HG03460 (cell line): ENCODE data around the gene RIMBP2.
"Not testable (repeated sequence)": the region's sequence is repeated elsewhere in the genome, so short reads cannot be mapped to it uniquely, and the experiment has no call there.

Source experiments
- ATAC-seq: cut with Tn5 transposase; IDR thresholded peaks from one replicate; pipeline ENCODE4 v1.9.1; 2021; ENCODE audit not compliant: unreplicated experiment

RIMBP2 gene

DNA sequence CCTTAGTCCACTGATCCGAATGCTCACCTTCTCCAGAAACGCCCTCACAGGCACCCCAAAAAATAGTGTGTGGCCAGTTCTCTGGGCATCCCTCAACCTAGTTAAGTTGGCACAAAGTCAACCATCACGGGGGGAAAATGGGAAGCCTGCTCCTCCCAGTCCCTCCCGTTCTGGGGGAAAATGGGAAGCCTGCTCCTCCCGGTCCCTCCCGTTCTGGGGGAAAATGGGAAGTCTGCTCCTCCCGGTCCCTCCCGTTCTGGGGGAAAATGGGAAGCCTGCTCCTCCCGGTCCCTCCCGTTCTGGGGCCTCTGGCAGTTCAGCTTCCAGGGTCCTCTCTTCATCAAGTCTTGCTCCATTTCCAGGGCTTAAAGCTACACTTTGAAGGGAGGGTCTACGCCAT is 106.1 kb downstream of the RIMBP2 start:
- ATAC-seq: no peak

DNA sequence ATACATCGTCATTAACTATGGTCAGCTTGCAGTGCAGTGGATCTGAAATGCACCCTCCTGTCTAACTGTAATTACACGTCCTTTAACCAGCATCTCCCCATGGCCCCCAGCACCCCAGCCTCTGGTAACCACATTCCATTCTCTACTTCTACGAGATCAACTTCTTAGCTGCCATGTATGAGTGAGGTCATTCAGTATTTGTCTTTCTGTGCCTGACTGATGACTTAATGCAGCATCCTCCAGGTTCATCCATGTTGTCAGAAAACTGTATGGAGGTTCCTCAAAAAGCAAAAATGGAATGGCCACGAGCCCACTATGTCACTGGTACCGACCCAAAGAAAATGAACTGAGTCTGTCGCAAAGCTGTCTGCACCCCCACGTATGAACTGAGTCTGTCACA is 107.3 kb downstream of the RIMBP2 start:
- no peak for ATAC-seq

DNA sequence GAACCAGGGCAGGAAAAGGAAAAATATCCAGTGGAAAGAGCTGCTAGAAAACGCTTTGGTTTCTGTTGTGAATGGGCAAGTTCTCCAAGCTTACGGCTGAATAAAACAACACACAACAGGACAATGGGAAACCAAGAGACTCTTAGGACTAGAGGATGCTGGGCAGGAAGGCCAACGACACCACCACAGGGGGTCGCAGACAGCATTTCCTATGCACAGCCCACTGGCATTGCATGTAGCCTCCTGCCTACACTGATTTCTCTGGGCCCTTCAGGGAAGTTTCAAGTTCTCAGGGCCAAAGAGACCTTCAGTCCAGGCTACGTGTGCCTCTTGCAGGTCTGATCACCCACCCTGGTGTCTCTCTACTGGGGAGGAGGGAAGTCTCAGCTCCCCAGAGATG is 108.0 kb downstream of the RIMBP2 start:
- ATAC-seq: no peak

- no peak for ATAC-seq
Measured at GRCh38 chr12:130606231-130606630, 109.9 kb downstream of the RIMBP2 start.

GRCh38 chr12:130603396-130603965 is 112.6 kb downstream of the RIMBP2 start:
- no peak for ATAC-seq

DNA sequence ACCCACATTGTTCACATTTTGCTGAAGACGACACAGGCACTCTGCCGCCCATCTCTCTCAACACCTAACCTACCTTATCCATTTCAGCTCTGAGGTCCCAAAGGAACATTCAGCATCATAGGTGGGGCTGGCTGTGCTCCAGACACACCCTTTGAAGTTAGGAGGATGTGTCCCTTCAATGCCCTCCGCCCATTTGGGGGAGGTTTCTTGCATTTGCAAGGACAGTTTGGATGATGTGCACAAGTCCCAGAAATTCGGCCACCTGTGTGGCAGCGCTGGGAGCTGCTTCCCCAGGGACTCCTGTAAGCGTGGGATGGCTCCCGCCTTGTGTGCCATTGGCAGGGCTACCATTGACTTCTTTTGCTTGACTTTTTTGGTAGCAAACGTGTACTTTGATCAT is 113.8 kb downstream of the RIMBP2 start:
- no peak for ATAC-seq

DNA sequence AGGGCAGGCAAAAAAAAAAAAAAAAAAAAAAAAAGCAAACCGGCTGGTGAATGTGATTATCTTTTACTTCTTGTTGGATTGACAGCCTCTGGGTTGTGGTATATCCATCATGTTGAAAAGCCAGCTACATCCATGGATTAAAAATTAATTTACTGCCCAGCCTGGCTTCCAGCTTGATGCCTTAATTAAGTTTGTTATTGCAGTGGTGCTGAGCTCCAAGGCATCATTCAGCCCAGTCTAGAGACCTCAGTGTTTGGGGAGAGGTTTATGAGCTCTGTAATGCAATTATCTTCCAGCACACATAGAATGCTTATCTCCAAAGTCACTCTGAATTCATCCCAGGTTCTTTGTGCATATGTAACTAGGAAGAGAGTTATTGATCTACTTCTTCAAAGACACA is 114.8 kb downstream of the RIMBP2 start:
- ATAC-seq: no peak

GRCh38 chr12:130596241-130596640 is 119.9 kb downstream of the RIMBP2 start:
- ATAC-seq: no peak

GRCh38 chr12:130595566-130595965 is 120.5 kb downstream of the RIMBP2 start:
- no peak for ATAC-seq

- ATAC-seq: no peak
Measured at GRCh38 chr12:130593056-130593455, 123.0 kb downstream of the RIMBP2 start.

DNA sequence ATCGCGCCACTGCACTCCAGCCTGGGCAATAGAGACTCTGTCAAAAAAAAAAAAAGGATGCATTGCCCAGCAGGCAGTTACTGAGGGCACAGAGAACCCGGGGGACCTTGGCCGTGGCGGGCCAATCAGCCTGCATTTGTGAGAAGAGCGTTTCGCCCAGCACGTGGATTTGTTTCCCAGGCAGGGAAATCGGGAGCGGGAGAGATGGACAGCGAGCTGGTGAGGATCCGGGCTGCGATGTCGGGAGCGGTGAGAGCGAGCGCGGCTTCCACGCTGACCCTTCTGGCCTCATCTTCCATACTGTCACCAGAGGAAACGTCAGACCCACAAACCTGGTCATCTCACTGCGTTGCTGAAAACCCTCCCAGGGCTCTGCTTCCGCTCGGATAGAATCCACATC is 123.5 kb downstream of the RIMBP2 start:
- no peak for ATAC-seq

- ATAC-seq: no peak
Measured at GRCh38 chr12:130591736-130592135, 124.4 kb downstream of the RIMBP2 start.

GRCh38 chr12:130590685-130591084 is 125.4 kb downstream of the RIMBP2 start:
- ATAC-seq: no peak

- ATAC-seq: no peak
Measured at GRCh38 chr12:130589540-130590317, 126.4 kb downstream of the RIMBP2 start.

- no peak for ATAC-seq
Measured at GRCh38 chr12:130588696-130589539, 127.2 kb downstream of the RIMBP2 start.

GRCh38 chr12:130587966-130588365 is 128.1 kb downstream of the RIMBP2 start:
- ATAC-seq: no peak

GRCh38 chr12:130584475-130584874 is 131.6 kb downstream of the RIMBP2 start:
- not testable (repeated sequence) for ATAC-seq

- ATAC-seq: no peak
Measured at GRCh38 chr12:130583800-130584199, 132.3 kb downstream of the RIMBP2 start.

- ATAC-seq: no peak
Measured at GRCh38 chr12:130583317-130583716, 132.8 kb downstream of the RIMBP2 start.

- no peak for ATAC-seq
Measured at GRCh38 chr12:130582286-130582685, 133.8 kb downstream of the RIMBP2 start.

GRCh38 chr12:130581782-130582181 is 134.3 kb downstream of the RIMBP2 start:
- no peak for ATAC-seq

DNA sequence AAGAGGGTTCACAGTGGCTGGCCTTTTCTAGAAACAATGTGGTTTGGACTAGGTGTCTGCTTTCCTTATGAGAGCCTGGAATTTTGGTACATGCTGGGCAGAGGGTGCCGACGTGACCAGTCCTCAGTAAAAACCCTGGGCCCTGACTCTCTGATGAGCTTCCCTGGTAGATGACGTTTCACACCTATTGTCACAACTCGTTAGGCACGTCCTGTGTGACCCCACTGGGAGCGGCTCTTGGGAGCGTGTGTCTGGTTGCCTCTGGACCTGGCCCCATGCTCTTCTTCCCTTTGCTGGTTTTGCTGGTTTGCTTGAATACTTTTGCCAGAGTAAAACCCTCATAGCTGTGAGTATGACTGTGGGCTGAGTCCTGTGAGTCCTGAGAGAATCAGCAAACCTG is 136.9 kb downstream of the RIMBP2 start:
- no peak for ATAC-seq
